NCI-H2227 treated with DMSO at 0.1 percent for 48 hours (cell line): ENCODE data around the gene PLCXD3.

Experiments used
- DNase-seq: peaks from one replicate; lab custom pipeline; 2025; lab: John Stamatoyannopoulos, UW

The PLCXD3 gene

GRCh38 chr5:41286165-41286564, 224.2 kb downstream of the PLCXD3 start:
- DNase-seq: no peak

DNA sequence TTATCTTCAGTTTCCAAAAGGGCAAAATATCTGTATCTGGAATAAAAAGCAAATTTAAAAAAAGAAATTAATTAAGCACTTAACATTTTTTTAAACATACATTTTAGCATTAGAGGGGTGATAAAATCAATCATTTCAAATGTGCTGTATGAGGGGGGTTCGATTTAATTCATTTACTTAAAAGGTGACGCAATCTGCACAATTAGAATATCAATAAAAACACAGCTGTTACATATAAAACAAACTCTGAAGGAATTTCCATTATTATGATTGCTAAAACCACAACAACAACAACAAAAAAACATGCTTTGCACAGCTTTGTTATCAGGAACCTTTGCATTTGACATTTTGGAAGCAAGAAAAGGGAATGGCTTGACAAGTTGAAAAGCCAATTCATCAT, 225.5 kb downstream of the PLCXD3 start:
- DNase-seq: no peak

- DNase-seq: no peak
These were observed 229.1 kb downstream of the PLCXD3 start for GRCh38 chr5:41281215-41281810.

DNA sequence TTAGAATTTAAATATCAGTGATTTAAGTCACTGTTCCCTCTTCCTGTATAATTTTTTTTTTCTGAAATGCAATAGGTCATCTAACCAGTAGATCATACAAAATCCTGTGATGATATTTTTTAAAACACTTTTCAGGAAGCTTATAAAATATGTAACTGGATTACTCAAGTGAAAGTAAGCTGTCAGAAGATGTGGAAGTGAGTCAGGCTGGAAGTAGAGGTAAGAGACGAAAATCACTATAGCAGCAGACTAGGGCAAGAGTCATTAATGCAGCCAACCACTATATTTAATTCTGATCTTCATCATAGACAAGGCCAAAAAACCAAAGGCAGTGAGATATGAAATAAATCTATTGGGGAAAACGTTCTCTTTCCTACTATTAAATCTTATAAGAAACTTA, 231.4 kb downstream of the PLCXD3 start:
- no peak for DNase-seq

GRCh38 chr5:41277476-41278245, 232.7 kb downstream of the PLCXD3 start:
- no peak for DNase-seq

GRCh38 chr5:41275813-41276512, 234.4 kb downstream of the PLCXD3 start:
- no peak for DNase-seq

GRCh38 chr5:41270423-41271251, 239.8 kb downstream of the PLCXD3 start:
- DNase-seq: peak; percentile 53

DNA sequence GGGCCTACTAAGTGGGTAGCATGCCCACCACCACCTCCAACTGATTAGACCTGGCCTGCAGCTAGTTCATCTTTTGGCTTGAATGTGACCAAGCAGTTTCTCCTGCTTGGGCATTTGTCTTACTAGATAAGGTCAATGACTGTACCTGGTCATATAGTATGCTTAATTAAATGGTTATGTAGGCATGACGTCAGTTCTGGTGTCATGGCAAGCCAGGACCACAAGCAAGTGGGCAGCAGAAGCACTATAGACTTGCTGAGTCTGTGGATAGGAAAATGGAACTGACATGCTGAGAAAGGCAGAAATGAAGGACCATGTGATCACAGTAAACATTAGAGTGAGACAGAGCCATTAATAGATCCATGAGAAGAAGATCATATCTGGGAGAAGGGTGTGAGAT, 241.5 kb downstream of the PLCXD3 start:
- DNase-seq: no peak

DNA sequence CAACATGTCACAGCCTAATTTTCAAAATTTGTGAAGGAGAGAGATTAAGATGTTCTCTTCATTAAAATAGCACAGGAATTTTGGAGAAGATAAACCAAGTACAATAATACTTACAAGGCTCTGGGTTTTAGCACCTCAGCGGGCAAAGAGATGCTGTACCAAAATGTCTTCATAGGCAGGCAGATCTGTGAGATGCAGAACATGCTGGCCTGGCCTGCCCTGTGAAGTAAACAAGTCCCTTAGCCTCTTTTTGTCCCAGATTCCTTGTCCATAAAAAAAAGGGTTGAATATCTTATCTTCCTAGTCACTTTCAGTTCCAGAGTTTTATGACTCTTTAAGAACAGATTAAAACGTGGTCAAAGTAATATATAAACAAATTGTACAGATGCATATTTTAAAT, 244.0 kb downstream of the PLCXD3 start:
- DNase-seq: no peak

- no peak for DNase-seq
These were observed 246.4 kb downstream of the PLCXD3 start for GRCh38 chr5:41264019-41264418.

DNA sequence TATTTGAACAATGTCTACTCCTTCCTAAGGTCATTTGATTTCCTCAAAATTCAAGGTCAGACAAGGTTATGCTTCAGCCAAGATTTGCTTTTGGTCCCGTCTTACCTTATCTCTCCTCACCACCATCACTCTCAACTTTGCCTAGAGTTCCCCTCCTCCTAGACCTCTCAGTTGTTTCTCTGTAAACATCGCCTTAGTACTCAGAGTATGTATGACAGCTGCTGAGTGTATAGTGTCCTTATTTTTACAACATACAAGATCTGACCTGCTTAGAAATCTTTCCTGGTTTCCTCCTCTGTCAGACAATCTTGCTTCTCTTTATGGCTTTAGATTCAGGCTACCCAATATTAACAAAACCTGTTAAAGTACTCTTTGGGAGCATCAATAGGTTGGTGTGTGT, 247.1 kb downstream of the PLCXD3 start:
- no peak for DNase-seq
